ENCODE results near the gene DEFB127. TPM values are rescaled to one million over a fixed set of nuclear protein-coding genes. Genes with fewer than 3 reads are reported as not detected.
"Not testable (repeated sequence)": the region's sequence is repeated elsewhere in the genome, so short reads cannot be mapped to it uniquely, and the experiment has no call there.

DEFB127 gene, protein sequence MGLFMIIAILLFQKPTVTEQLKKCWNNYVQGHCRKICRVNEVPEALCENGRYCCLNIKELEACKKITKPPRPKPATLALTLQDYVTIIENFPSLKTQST
- polyA plus RNA-seq = not detected

DNA sequence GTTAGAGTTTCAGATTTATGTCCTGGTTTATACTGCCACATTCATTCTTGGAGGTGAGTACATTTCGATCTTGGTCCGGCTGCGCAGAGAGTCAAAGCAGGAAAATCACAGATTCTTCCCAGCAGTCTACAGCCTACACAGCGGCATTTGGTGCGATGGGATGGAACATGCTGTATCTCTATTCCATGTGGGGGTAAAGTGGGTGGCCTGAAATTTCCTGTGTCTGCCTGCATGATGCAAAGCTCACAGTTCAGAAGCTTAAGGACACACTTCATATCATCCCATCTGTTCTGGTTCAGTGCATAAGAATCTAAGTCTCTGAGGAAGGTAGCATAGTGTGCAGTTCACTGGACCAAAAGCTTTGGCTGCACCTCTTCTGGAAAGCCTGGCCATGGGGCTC is at the start of gene DEFB127:
TSS of gene DEFB127 (plus strand) at position 301 of the 400 bp plus-strand sequence. CDS start at position 392, 91 bp downstream.
- H3K36me3 ChIP-seq (ENCODE audit: control insufficient read depth in 2 of 2, insufficient read depth in 2 of 2, low read length in 1 of 2) = no peaks in the 10 kb centered on the region
- H3K9me3 ChIP-seq (ENCODE audit: control insufficient read depth in 2 of 2, insufficient read depth in 1 of 2, low read depth in 1 of 2, low read length in 1 of 2) = no peaks in the 10 kb centered on the region
- H3K4me1 ChIP-seq (ENCODE audit: control insufficient read depth in 2 of 2, insufficient read depth in 2 of 2, low read length in 1 of 2) = no peaks in the 10 kb centered on the region
- WGBS, 2 donors = 89 to 92% methylated on average over 5 of the region's 5 CpGs
- H3K27me3 ChIP-seq (ENCODE audit: control insufficient read depth in 1 of 2, insufficient read depth in 2 of 2, low read length in 2 of 2) = no peaks in the 10 kb centered on the region
- no peak within 1 kb of the TSS for H3K27ac ChIP-seq (ENCODE audit: low read depth in 2 of 2, low read length in 1 of 2)
- no peak within 1 kb of the TSS for H3K4me3 ChIP-seq (ENCODE audit: low read depth in 1 of 2, low read length in 2 of 2)

DNA sequence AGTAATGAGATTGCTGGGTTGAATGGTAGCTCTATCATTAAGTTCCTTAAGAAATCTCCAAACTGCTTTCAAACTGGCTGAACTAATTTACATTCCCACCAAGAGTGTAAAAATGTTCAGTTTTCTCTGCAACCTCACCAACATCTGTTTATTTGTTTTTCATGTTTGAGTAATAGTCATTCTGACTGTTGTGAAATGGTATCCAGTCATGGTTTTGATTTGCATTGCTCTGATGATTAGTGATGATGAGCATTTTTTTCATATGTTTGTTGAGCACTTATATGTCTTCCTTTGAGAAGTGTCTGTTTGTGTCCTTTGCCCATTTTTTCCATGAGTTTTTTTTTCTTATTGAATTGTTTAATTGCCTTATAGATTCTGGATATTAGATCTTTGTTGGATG is 44.9 kb upstream of the DEFB127 start:
- H3K9me3 ChIP-seq (ENCODE audit: control insufficient read depth in 2 of 2, insufficient read depth in 1 of 2, low read depth in 1 of 2, low read length in 1 of 2) = peaks cover 0 to 3% of the 10 kb centered on the region in 2 donors
- H3K4me1 ChIP-seq (ENCODE audit: control insufficient read depth in 2 of 2, insufficient read depth in 2 of 2, low read length in 1 of 2) = no peaks in the 10 kb centered on the region
- no peak overlapping the region for H3K27ac ChIP-seq (ENCODE audit: low read depth in 2 of 2, low read length in 1 of 2)
- H3K27me3 ChIP-seq (ENCODE audit: control insufficient read depth in 1 of 2, insufficient read depth in 2 of 2, low read length in 2 of 2) = no peaks in the 10 kb centered on the region
- H3K36me3 ChIP-seq (ENCODE audit: control insufficient read depth in 2 of 2, insufficient read depth in 2 of 2, low read length in 1 of 2) = no peaks in the 10 kb centered on the region
- no peak overlapping the region for H3K4me3 ChIP-seq (ENCODE audit: low read depth in 1 of 2, low read length in 2 of 2)

DNA sequence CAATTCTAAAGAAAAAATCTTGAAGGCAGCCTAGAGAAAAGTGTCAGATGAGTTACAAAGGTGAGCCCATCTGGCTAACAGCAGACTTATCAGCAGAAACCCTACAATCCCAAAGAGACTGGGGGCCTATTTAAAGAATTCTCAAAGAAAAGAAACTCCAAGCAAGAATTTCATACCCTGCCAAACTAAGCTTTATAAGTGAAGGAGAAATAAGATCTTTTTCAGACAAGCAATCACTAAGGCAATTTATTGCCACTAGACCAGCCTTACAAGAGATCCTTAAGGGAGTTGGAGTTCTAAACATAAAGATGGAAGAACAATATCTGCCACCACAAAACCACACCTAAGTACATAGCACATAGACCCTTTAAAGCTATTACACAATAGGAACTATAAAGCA is 39.7 kb upstream of the DEFB127 start:
- Histone ChIP-seq H3K27me3 (ENCODE audit: control insufficient read depth in 1 of 2, insufficient read depth in 2 of 2, low read length in 2 of 2) (no peaks in the 10 kb centered on the region), H3K36me3 (ENCODE audit: control insufficient read depth in 2 of 2, insufficient read depth in 2 of 2, low read length in 1 of 2) (no peaks in the 10 kb centered on the region), H3K27ac (ENCODE audit: low read depth in 2 of 2, low read length in 1 of 2) (no peak overlapping the region), H3K4me1 (ENCODE audit: control insufficient read depth in 2 of 2, insufficient read depth in 2 of 2, low read length in 1 of 2) (no peaks in the 10 kb centered on the region), H3K4me3 (ENCODE audit: low read depth in 1 of 2, low read length in 2 of 2) (no peak overlapping the region), H3K9me3 (ENCODE audit: control insufficient read depth in 2 of 2, insufficient read depth in 1 of 2, low read depth in 1 of 2, low read length in 1 of 2) (peaks cover 0 to 3% of the 10 kb centered on the region in 2 donors)

DNA sequence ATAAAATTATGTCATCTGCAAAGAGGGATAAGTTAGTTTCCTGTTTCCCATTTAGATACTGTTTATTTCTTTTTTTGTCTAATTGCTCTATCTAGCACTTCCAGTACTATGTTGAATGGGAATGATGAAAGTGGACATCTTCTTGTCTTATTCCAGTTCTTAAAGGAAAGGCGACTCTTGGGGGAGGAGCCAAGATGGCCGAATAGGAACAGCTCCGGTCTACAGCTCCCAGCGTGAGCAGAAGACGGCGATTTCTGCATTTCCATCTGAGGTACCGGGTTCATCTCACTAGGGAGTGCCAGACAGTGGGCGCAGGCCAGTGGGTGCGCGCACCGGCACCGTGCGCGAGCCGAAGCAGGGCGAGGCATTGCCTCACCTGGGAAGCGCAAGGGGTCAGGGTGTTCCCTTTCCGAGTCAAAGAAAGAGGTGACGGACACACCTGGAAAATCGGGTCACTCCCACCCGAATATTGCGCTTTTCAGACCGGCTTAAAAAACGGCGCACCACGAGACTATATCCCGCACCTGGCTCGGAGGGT is 27.4 kb upstream of the DEFB127 start:
- not testable (repeated sequence) for H3K36me3 ChIP-seq (ENCODE audit: control insufficient read depth in 2 of 2, insufficient read depth in 2 of 2, low read length in 1 of 2); H3K27ac ChIP-seq (ENCODE audit: low read depth in 2 of 2, low read length in 1 of 2); H3K9me3 ChIP-seq (ENCODE audit: control insufficient read depth in 2 of 2, insufficient read depth in 1 of 2, low read depth in 1 of 2, low read length in 1 of 2); H3K4me3 ChIP-seq (ENCODE audit: low read depth in 1 of 2, low read length in 2 of 2); H3K27me3 ChIP-seq (ENCODE audit: control insufficient read depth in 1 of 2, insufficient read depth in 2 of 2, low read length in 2 of 2); H3K4me1 ChIP-seq (ENCODE audit: control insufficient read depth in 2 of 2, insufficient read depth in 2 of 2, low read length in 1 of 2)
- 76 to 88% methylated on average over 23 to 26 of the region's 28 CpGs for WGBS, 2 donors

DNA sequence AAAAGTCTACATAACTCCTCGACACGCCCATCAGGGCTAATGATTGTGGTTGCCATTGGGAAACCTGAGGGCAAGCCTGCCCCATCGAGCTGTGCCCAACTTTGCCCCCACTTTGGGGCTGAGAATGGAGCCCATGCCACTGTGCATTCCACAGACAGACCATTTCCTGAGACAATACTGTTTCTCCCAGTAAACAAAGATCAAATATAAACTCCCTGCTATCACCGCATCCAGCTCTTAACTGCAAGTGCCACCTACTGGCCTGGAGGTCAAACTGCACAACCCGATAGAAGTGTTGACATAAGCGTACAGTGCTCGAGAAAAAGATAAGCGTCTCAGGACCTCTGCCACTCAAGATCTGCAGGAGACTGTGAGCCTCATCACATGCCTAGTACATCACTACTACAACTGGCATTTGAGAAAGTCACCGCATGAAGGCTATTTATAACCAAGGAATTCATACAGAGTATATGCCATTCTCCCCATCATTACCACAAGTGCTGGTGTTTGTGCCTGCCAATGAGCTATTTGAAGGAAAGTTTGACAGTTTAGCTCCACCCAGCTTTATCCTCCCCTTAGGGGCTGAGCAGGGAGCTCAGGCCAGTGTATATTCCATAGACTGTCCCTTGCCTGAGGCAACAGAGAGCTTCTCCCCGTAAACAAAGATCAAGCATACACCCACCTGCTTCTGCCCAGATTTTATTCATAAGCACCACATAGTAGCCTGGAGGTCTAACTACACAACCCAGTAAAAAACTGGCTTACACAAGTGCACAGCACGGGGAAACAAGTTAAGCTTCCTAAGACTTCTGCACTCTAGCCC is 19.4 kb upstream of the DEFB127 start:
- Histone ChIP-seq H3K9me3 (ENCODE audit: control insufficient read depth in 2 of 2, insufficient read depth in 1 of 2, low read depth in 1 of 2, low read length in 1 of 2) (no peaks in the 10 kb centered on the region), H3K36me3 (ENCODE audit: control insufficient read depth in 2 of 2, insufficient read depth in 2 of 2, low read length in 1 of 2) (no peaks in the 10 kb centered on the region), H3K4me1 (ENCODE audit: control insufficient read depth in 2 of 2, insufficient read depth in 2 of 2, low read length in 1 of 2) (no peaks in the 10 kb centered on the region), H3K4me3 (ENCODE audit: low read depth in 1 of 2, low read length in 2 of 2) (no peak overlapping the region), H3K27ac (ENCODE audit: low read depth in 2 of 2, low read length in 1 of 2) (no peak overlapping the region), H3K27me3 (ENCODE audit: control insufficient read depth in 1 of 2, insufficient read depth in 2 of 2, low read length in 2 of 2) (peaks cover 0 to 2% of the 10 kb centered on the region in 2 donors)
- WGBS, 2 donors = 77 to 80% methylated on average over 11 of the region's 11 CpGs

DNA sequence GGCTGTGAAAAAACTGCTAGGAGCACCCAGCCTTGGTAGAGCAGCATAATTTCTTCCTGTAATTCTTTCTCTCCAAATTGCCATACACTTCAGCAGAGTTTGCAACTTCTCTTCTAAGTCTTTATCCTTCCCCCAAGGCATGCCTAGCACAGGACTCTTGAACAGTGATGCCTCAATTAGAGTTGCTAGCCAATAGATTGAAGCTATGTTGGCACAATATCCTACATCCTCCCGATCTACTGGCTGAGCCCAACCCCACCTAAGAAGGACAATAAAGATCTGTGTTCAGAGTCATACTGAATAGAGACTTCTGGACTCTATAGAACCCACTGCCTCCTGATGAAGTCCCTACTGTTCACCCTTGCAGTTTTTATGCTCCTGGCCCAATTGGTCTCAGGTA is 15.0 kb upstream of the DEFB127 start, which contains the start of gene DEFB126:
TSS of gene DEFB126 (plus strand) at position 301 of the 400 bp plus-strand sequence. CDS start at position 340, 39 bp downstream.
- peaks cover 0 to 6% of the 10 kb centered on the region in 2 donors for H3K27me3 ChIP-seq (ENCODE audit: control insufficient read depth in 1 of 2, insufficient read depth in 2 of 2, low read length in 2 of 2)
- H3K4me1 ChIP-seq (ENCODE audit: control insufficient read depth in 2 of 2, insufficient read depth in 2 of 2, low read length in 1 of 2) = no peaks in the 10 kb centered on the region
- 34 to 41% methylated on average over 1 of the region's 1 CpG for WGBS, 2 donors
- H3K36me3 ChIP-seq (ENCODE audit: control insufficient read depth in 2 of 2, insufficient read depth in 2 of 2, low read length in 1 of 2) = no peaks in the 10 kb centered on the region
- H3K9me3 ChIP-seq (ENCODE audit: control insufficient read depth in 2 of 2, insufficient read depth in 1 of 2, low read depth in 1 of 2, low read length in 1 of 2) = no peaks in the 10 kb centered on the region
- H3K4me3 ChIP-seq (ENCODE audit: low read depth in 1 of 2, low read length in 2 of 2) = no peak within 1 kb of the TSS
- no peak within 1 kb of the TSS for H3K27ac ChIP-seq (ENCODE audit: low read depth in 2 of 2, low read length in 1 of 2)

DNA sequence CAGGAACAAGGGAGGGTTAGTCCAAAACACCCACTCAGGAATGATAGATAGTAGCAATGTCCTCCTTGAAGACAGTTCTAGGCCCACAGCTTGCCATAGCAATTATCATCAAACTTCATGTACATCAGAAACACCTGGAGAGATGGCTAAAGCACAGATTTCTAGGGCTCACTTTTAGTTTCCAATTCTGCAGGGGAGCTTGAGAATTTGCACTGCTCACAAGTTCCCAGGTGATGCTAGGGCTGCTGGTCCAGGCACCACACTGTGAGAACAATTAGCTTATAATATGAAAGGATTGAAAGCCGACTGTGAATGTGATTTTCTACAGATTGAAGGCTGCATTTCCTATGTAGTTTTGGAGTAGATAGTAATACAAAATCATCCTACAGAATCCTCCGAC is 11.4 kb upstream of the DEFB127 start:
- Histone ChIP-seq H3K9me3 (ENCODE audit: control insufficient read depth in 2 of 2, insufficient read depth in 1 of 2, low read depth in 1 of 2, low read length in 1 of 2) (no peaks in the 10 kb centered on the region), H3K4me3 (ENCODE audit: low read depth in 1 of 2, low read length in 2 of 2) (no peak overlapping the region), H3K4me1 (ENCODE audit: control insufficient read depth in 2 of 2, insufficient read depth in 2 of 2, low read length in 1 of 2) (no peaks in the 10 kb centered on the region), H3K27me3 (ENCODE audit: control insufficient read depth in 1 of 2, insufficient read depth in 2 of 2, low read length in 2 of 2) (peaks cover 0 to 4% of the 10 kb centered on the region in 2 donors), H3K36me3 (ENCODE audit: control insufficient read depth in 2 of 2, insufficient read depth in 2 of 2, low read length in 1 of 2) (no peaks in the 10 kb centered on the region), H3K27ac (ENCODE audit: low read depth in 2 of 2, low read length in 1 of 2) (no peak overlapping the region)
- WGBS, 2 donors = 57 to 63% methylated on average over 2 of the region's 2 CpGs

DNA sequence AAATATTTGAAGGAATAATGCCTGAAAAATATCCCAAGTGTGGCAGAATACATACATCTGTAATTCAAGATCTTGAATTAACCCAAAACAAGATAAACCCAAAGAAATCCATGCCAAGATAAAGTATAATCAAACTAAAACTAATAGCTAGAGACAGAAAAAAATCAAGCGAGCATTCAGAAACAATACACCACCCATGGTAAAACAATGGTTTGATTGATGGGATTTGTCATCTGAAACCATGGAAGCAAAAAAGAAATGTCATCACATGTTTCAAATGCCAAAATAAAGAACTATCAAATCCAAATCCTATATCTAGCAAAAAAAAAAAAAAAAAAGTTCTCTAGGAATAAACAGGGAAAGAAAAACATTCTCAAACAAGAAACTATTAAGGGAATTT is 5.1 kb upstream of the DEFB127 start:
- Histone ChIP-seq H3K4me3 (ENCODE audit: low read depth in 1 of 2, low read length in 2 of 2) (no peak overlapping the region), H3K27ac (ENCODE audit: low read depth in 2 of 2, low read length in 1 of 2) (no peak overlapping the region), H3K9me3 (ENCODE audit: control insufficient read depth in 2 of 2, insufficient read depth in 1 of 2, low read depth in 1 of 2, low read length in 1 of 2) (no peaks in the 10 kb centered on the region), H3K4me1 (ENCODE audit: control insufficient read depth in 2 of 2, insufficient read depth in 2 of 2, low read length in 1 of 2) (no peaks in the 10 kb centered on the region), H3K27me3 (ENCODE audit: control insufficient read depth in 1 of 2, insufficient read depth in 2 of 2, low read length in 2 of 2) (no peaks in the 10 kb centered on the region), H3K36me3 (ENCODE audit: control insufficient read depth in 2 of 2, insufficient read depth in 2 of 2, low read length in 1 of 2) (no peaks in the 10 kb centered on the region)
- 56 to 79% methylated on average over 1 of the region's 1 CpG for WGBS, 2 donors

DNA sequence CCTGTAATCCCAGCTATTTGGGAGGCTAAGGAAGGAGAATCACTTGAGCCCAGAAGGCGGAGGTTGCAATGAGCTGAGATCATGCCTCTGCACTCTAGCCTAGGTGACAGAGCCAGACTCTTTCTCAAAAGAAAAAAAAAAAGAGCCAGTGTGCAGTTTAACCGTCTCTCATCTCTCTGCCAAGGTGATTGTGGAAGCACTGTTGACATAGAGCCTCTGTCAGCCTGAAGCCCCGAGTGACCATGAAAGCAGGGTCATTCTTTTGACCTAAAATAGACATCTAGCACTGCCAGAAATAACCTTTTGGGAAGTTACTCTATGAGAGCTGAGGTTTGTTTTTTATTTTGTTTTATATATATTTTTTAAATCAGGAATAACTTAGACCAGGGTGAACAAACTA is 7.4 kb downstream of the DEFB127 start:
- 48 to 54% methylated on average over 3 of the region's 3 CpGs for WGBS, 2 donors
- Histone ChIP-seq H3K27me3 (ENCODE audit: control insufficient read depth in 1 of 2, insufficient read depth in 2 of 2, low read length in 2 of 2) (peaks cover 0 to 2% of the 10 kb centered on the region in 2 donors), H3K36me3 (ENCODE audit: control insufficient read depth in 2 of 2, insufficient read depth in 2 of 2, low read length in 1 of 2) (no peaks in the 10 kb centered on the region), H3K27ac (ENCODE audit: low read depth in 2 of 2, low read length in 1 of 2) (no peak overlapping the region), H3K9me3 (ENCODE audit: control insufficient read depth in 2 of 2, insufficient read depth in 1 of 2, low read depth in 1 of 2, low read length in 1 of 2) (no peaks in the 10 kb centered on the region), H3K4me1 (ENCODE audit: control insufficient read depth in 2 of 2, insufficient read depth in 2 of 2, low read length in 1 of 2) (no peaks in the 10 kb centered on the region), H3K4me3 (ENCODE audit: low read depth in 1 of 2, low read length in 2 of 2) (no peak overlapping the region)

DNA sequence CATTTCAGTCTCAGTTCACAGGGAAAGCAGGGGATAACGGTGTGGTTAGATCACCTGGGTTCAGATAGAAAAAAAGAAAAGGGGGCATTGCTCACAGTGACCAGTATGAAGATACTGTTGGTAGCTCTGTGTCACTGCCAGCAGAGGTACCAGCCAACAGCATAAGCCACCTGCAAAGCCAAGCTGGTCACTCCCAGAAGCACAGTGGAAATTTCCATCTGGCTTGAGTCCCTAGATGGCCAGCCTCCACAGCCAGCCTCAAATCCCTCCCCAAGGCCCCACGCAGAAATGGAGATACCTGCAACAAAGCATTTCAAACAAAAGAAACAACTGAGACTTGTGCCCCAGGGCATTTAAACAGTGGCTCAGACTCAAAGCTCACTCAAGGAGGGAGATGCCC is 11.6 kb downstream of the DEFB127 start:
- Histone ChIP-seq H3K27ac (ENCODE audit: low read depth in 2 of 2, low read length in 1 of 2) (no peak overlapping the region), H3K4me1 (ENCODE audit: control insufficient read depth in 2 of 2, insufficient read depth in 2 of 2, low read length in 1 of 2) (no peaks in the 10 kb centered on the region), H3K36me3 (ENCODE audit: control insufficient read depth in 2 of 2, insufficient read depth in 2 of 2, low read length in 1 of 2) (no peaks in the 10 kb centered on the region), H3K4me3 (ENCODE audit: low read depth in 1 of 2, low read length in 2 of 2) (no peak overlapping the region), H3K27me3 (ENCODE audit: control insufficient read depth in 1 of 2, insufficient read depth in 2 of 2, low read length in 2 of 2) (no peaks in the 10 kb centered on the region), H3K9me3 (ENCODE audit: control insufficient read depth in 2 of 2, insufficient read depth in 1 of 2, low read depth in 1 of 2, low read length in 1 of 2) (no peaks in the 10 kb centered on the region)
- 67 to 70% methylated on average over 2 of the region's 2 CpGs for WGBS, 2 donors
